Measurements from ENCODE around the gene SLC19A2. TPM values are rescaled to one million over a fixed set of nuclear protein-coding genes. Genes with fewer than 3 reads are reported as not detected.

SLC19A2 gene
- total and polyA plus RNA-seq, 2 of the 13 experiments (the other 11 are each of a cell fraction or from before 2014, with no cell fraction given): 30.4 to 56.0 TPM

GRCh38 chr1:169485431-169486280 lies at the start of gene SLC19A2 (continued):
- TF ChIP-seq ZBED4 (CRISPR knock-in tag; IDR thresholded peaks at IDR 0.05; ENCODE audit: borderline replicate concordance) (no peak), ZNF800 (CRISPR knock-in tag; IDR thresholded peaks at IDR 0.05) (peak; percentile 64), TEAD2 (CRISPR knock-in tag; IDR thresholded peaks at IDR 0.05) (no peak), ZBTB21 (CRISPR knock-in tag; IDR thresholded peaks at IDR 0.05) (0 out of 2 replicates have a peak, but pooled peaks have one; percentile 28), ZBTB10 (CRISPR knock-in tag; IDR thresholded peaks at IDR 0.05; ENCODE audit: borderline replicate concordance) (0 out of 2 replicates have a peak, but pooled peaks have one; percentile 42), SIN3A (IDR thresholded peaks at IDR 0.05; ENCODE audit: borderline replicate concordance, low read depth, low read length) (peak; percentile 95; the same call in 1 of the 2 replicates), ZNF33A (CRISPR knock-in tag; IDR thresholded peaks at IDR 0.05; ENCODE audit: borderline replicate concordance) (no peak; the same call in 1 of the 2 replicates), ZNF383 (CRISPR knock-in tag; IDR thresholded peaks at IDR 0.05; ENCODE audit: borderline replicate concordance) (peak; percentile 87; the same call in 1 of the 2 replicates), IRF1 (CRISPR knock-in tag; IDR thresholded peaks at IDR 0.05; ENCODE audit: low read depth) (no peak), RBAK (CRISPR knock-in tag; IDR thresholded peaks at IDR 0.05) (no peak), DNMT1 (CRISPR knock-in tag; IDR thresholded peaks at IDR 0.05) (no peak), ZNF264 (CRISPR knock-in tag; IDR thresholded peaks at IDR 0.05) (peak; percentile 49; the same call in 1 of the 2 replicates), ZNF101 (CRISPR knock-in tag; IDR thresholded peaks at IDR 0.05; ENCODE audit: borderline replicate concordance, low read depth) (0 out of 2 replicates have a peak, but pooled peaks have one; percentile 44), ZNF784 (CRISPR knock-in tag; IDR thresholded peaks at IDR 0.05; ENCODE audit: borderline replicate concordance) (no peak)

Data from HepG2 (cell line).